H1 (cell line): ENCODE measurements around the gene ARMC12. TPM values are rescaled to one million over a fixed set of nuclear protein-coding genes. Genes with fewer than 3 reads are reported as not detected.
"Not testable (repeated sequence)": the region's sequence is repeated elsewhere in the genome, so short reads cannot be mapped to it uniquely, and the experiment has no call there.

ENCODE experiments used
- CTCF ChIA-PET: fragments of 300-600 bp; sonication (Branson Sonifier 250); formaldehyde crosslinking; loops from one replicate; lab custom pipeline; 2021; ENCODE audit not compliant: partially characterized antibody; lab: Charles Lee
- POLR2A ChIA-PET: fragments of 300-600 bp; sonication (Branson Sonifier 250); formaldehyde crosslinking; loops from one replicate; lab custom pipeline; 2021; ENCODE audit warnings: inconsistent platforms; ENCODE audit not compliant: partially characterized antibody; lab: Charles Lee
- DNase-seq, 2 experiments: peaks; one replicate each; pipeline versions ENCODE4 v3.0.0 to v3.0.0-alpha.2; 2010 to 2022; ENCODE audit warnings: low spot score in 2 of 2, low read depth in 1 of 2, mixed read lengths in 1 of 2
- FAIRE-seq: peaks from 2 replicates; lab custom pipeline; 2011; peaks lifted over from hg19 to GRCh38; lab: Jason Lieb, UNC
- H2AFZ ChIP-seq: 2 replicates; pipeline ENCODE4 v1.8.1; 2012; ENCODE audit warnings: low read length, inconsistent platforms
- H2AK5ac ChIP-seq: 2 replicates; pipeline ENCODE4 v1.6.1; 2013; ENCODE audit warnings: low read depth, low read length
- H2BK120ac ChIP-seq: replicated peaks from 2 replicates; pipeline ENCODE3; 2013; ENCODE audit warnings: low read depth, low read length, inconsistent platforms
- H2BK12ac ChIP-seq: 2 replicates; pipeline ENCODE4 v1.6.1; 2013; ENCODE audit warnings: low read depth, low read length
- H2BK15ac ChIP-seq: 2 replicates; pipeline ENCODE4 v1.6.1; 2013; ENCODE audit warnings: low read length
- H2BK20ac ChIP-seq: 2 replicates; pipeline ENCODE4 v1.6.1; 2013; ENCODE audit warnings: low read length
- H2BK5ac ChIP-seq: 2 replicates; pipeline ENCODE4 v1.6.1; 2013; ENCODE audit warnings: low read depth, low read length
- H3K14ac ChIP-seq: 2 replicates; pipeline ENCODE4 v1.6.1; 2013; ENCODE audit warnings: inconsistent platforms; ENCODE audit not compliant: insufficient read length
- H3K18ac ChIP-seq: 2 replicates; pipeline ENCODE4 v1.6.1; 2013; ENCODE audit warnings: low read length; ENCODE audit errors: extremely low read depth
- H3K23ac ChIP-seq: 2 replicates; pipeline ENCODE4 v1.6.1; 2013; ENCODE audit warnings: inconsistent platforms; ENCODE audit not compliant: insufficient read length
- H3K23me2 ChIP-seq: 2 replicates; pipeline ENCODE4 v1.6.1; 2013; ENCODE audit warnings: low read depth, low read length
- H3K27ac ChIP-seq: 2 replicates; pipeline ENCODE4 v1.6.1; 2011; ENCODE audit warnings: low read depth, low read length, inconsistent platforms
- H3K27me3 ChIP-seq, 4 experiments: replicated peaks in 1 of 4; 1 replicate in 1 of 4; 2 replicates in 3 of 4; pipeline versions ENCODE4 v1.6.1 to v1.8.1; 2011 to 2013; ENCODE audit warnings: low read length in 3 of 4, mild to moderate bottlenecking in 3 of 4, inconsistent platforms in 2 of 4, mixed read lengths in 2 of 4, moderate library complexity in 1 of 4; ENCODE audit not compliant: control insufficient read depth in 3 of 4, insufficient read depth in 3 of 4; ENCODE audit errors: extremely low read depth in 1 of 4
- H3K36me3 ChIP-seq, 4 experiments: 2 replicates each; pipeline versions ENCODE4 v1.6.1 to v1.8.1; 2011 to 2013; ENCODE audit warnings: mild to moderate bottlenecking in 4 of 4, low read length in 3 of 4, moderate library complexity in 2 of 4, control low read depth in 1 of 4, inconsistent platforms in 1 of 4; ENCODE audit not compliant: insufficient read depth in 4 of 4, control insufficient read depth in 2 of 4
- H3K4ac ChIP-seq: replicated peaks from 2 replicates; pipeline ENCODE3; 2013; ENCODE audit warnings: low read length, low read depth, mixed read lengths, inconsistent platforms; ENCODE audit not compliant: insufficient read length
- H3K4me1 ChIP-seq, 4 experiments: replicated peaks in 1 of 4; 1 replicate in 1 of 4; 2 replicates in 3 of 4; pipeline versions ENCODE4 v1.6.1 to v1.8.1; 2011 to 2013; ENCODE audit warnings: low read length in 3 of 4, inconsistent platforms in 2 of 4, mixed read lengths in 1 of 4; ENCODE audit not compliant: insufficient read depth in 4 of 4, control insufficient read depth in 3 of 4
- H3K4me2 ChIP-seq, 2 experiments: 2 replicates each; pipeline versions ENCODE4 v1.6.1 to v1.8.1; 2011 to 2013; ENCODE audit warnings: low read depth in 2 of 2, low read length in 2 of 2, control low read depth in 1 of 2, inconsistent platforms in 1 of 2, mild to moderate bottlenecking in 1 of 2; ENCODE audit not compliant: insufficient read depth in 1 of 2
- H3K4me3 ChIP-seq, 4 experiments: fragments of 200-600, 300-600 bp in 1 of 4; sonication (generic), shearing (Covaris generic), sonication (Bioruptor Twin) in 1 of 4; 2 replicates each; pipeline versions ENCODE4 v1.5.1 to v1.8.1; 2011 to 2016; ENCODE audit warnings: low read length in 4 of 4, low read depth in 3 of 4, control low read depth in 2 of 4, inconsistent platforms in 2 of 4, mild to moderate bottlenecking in 2 of 4, mixed read lengths in 1 of 4, moderate library complexity in 1 of 4; ENCODE audit not compliant: insufficient read depth in 2 of 4; ENCODE audit errors: extremely low read depth in 1 of 4
- H3K56ac ChIP-seq: replicated peaks from 2 replicates; pipeline ENCODE3; 2013; ENCODE audit warnings: low read depth, mild to moderate bottlenecking, mixed read lengths, low read length, inconsistent platforms; ENCODE audit not compliant: insufficient read length
- H3K79me1 ChIP-seq: 2 replicates; pipeline ENCODE4 v1.6.1; 2013; ENCODE audit warnings: low read depth, low read length, control low read depth
- H3K79me2 ChIP-seq, 2 experiments: 2 replicates each; pipeline versions ENCODE4 v1.6.1 to v1.8.1; 2012 to 2013; ENCODE audit warnings: low read length in 2 of 2, mild to moderate bottlenecking in 2 of 2, inconsistent platforms in 1 of 2; ENCODE audit not compliant: insufficient read depth in 2 of 2, control insufficient read depth in 1 of 2
- H3K9ac ChIP-seq, 4 experiments: replicated peaks in 1 of 4; 1 replicate in 1 of 4; 2 replicates in 3 of 4; pipeline versions ENCODE4 v1.6.1 to v1.8.1; 2011 to 2013; ENCODE audit warnings: low read depth in 3 of 4, low read length in 3 of 4, control low read depth in 2 of 4, mild to moderate bottlenecking in 2 of 4, moderate library complexity in 2 of 4, inconsistent platforms in 1 of 4; ENCODE audit errors: extremely low read depth in 1 of 4
- H3K9me3 ChIP-seq, 2 experiments: 2 replicates each; pipeline versions ENCODE4 v1.6.1 to v1.8.1; 2012 to 2013; ENCODE audit warnings: mild to moderate bottlenecking in 2 of 2, moderate library complexity in 2 of 2, control low read depth in 1 of 2, inconsistent platforms in 1 of 2, low read depth in 1 of 2, low read length in 1 of 2, mixed read lengths in 1 of 2; ENCODE audit not compliant: insufficient read depth in 2 of 2
- H4K20me1 ChIP-seq, 2 experiments: replicated peaks in 1 of 2; 2 replicates each; pipeline versions ENCODE3 to v1.8.1; 2011 to 2013; ENCODE audit warnings: inconsistent platforms in 2 of 2, low read length in 2 of 2, mild to moderate bottlenecking in 1 of 2; ENCODE audit not compliant: insufficient read depth in 2 of 2, control insufficient read depth in 1 of 2
- H4K5ac ChIP-seq: 2 replicates; pipeline ENCODE4 v1.6.1; 2013; ENCODE audit warnings: low read length, low read depth, mixed read lengths, inconsistent platforms; ENCODE audit not compliant: insufficient read length
- H4K8ac ChIP-seq: 2 replicates; pipeline ENCODE4 v1.8.0; 2013; ENCODE audit warnings: mild to moderate bottlenecking, moderate library complexity, low read length, inconsistent platforms; ENCODE audit not compliant: insufficient read depth; ENCODE audit errors: extremely low read depth
- H4K91ac ChIP-seq: replicated peaks from 2 replicates; pipeline ENCODE3; 2013; ENCODE audit warnings: low read length, mixed read lengths, inconsistent platforms; ENCODE audit not compliant: insufficient read length
- WGBS, 2 experiments: shearing (Covaris generic) in 1 of 2; methylation state at CpG; one replicate each; pipeline versions ENCODE4 v1.1.6 to v1.1.7; 2013 to 2015; ENCODE audit warnings: low lambda C conversion rate in 2 of 2, mixed read lengths in 2 of 2, inconsistent platforms in 1 of 2, low coverage in 1 of 2, missing lambda C conversion rate in 1 of 2; ENCODE audit not compliant: insufficient replicate concordance in 2 of 2, insufficient coverage in 1 of 2, insufficient read length in 1 of 2; ENCODE audit errors: extremely low coverage in 1 of 2, missing lambda C conversion rate in 1 of 2; 5-methylcytosine and 5-hydroxymethylcytosine counted together
- polyA plus RNA-seq, 7 experiments: library from polyadenylated mRNA; depleted of rRNA in 3 of 7; stranded (reverse) in 5 of 7; unstranded in 2 of 7; fragments of >200 nt in 5 of 7; fragments of 200-250 nt in 2 of 7; gene quantifications; 1 replicate in 5 of 7; 2 replicates in 1 of 7; 4 replicates in 1 of 7; pipeline versions ENCODE4 v1.2.1 to v1.2.3, GENCODE V29; 2011 to 2013; ENCODE audit warnings: missing spikeins in 2 of 7, mixed read lengths in 2 of 7
- total RNA-seq: library from RNA; stranded (reverse); fragmentation: NEBNext Ultra II Directional; extraction: Animal tissue kit (Norgen Biotek cat#: 25700); gene quantifications from 2 replicates; pipeline ENCODE4 v1.2.1, GENCODE V29; 2021

The ARMC12 gene
- total and polyA plus RNA-seq, 2 of the 8 experiments (the other 6 are each of a cell fraction or from before 2014, with no cell fraction given) = 0.86 to 3.7 TPM

GRCh38 chr6:35698430-35698829 is 38.4 kb upstream of the ARMC12 start:
- peak overlapping the region; percentile 60; the same call in 1 of the 2 replicates for H2AFZ ChIP-seq
- H3K4me3 ChIP-seq, H2BK5ac ChIP-seq, H3K27me3 ChIP-seq, H3K23ac ChIP-seq, H3K18ac ChIP-seq, H3K9me3 ChIP-seq, H4K5ac ChIP-seq, H3K4me2 ChIP-seq, H3K36me3 ChIP-seq, H3K27ac ChIP-seq, H4K20me1 ChIP-seq, FAIRE-seq, H2BK15ac ChIP-seq, H3K79me1 ChIP-seq, H3K9ac ChIP-seq, H2BK12ac ChIP-seq, H3K14ac ChIP-seq, H3K23me2 ChIP-seq, DNase-seq, H2BK20ac ChIP-seq, H2BK120ac ChIP-seq, H3K79me2 ChIP-seq, H2AK5ac ChIP-seq, H4K8ac ChIP-seq, POLR2A ChIA-PET, H4K91ac ChIP-seq, CTCF ChIA-PET, H3K4me1 ChIP-seq, H3K4ac ChIP-seq, H3K56ac ChIP-seq: not testable (repeated sequence)
- WGBS, 2 experiments = 93% methylated on average over 7 of the region's 7 CpGs; no CpG with 5 or more reads in 1 of the 2 experiments
